K562 (cell line): ENCODE results near the gene YWHAB. TPM values are rescaled to one million over a fixed set of nuclear protein-coding genes. Genes with fewer than 3 reads are reported as not detected.
A peak's percentile ranks its signal among the peaks of the same experiment; 100 is the strongest.

Source experiments
- ATF1 ChIP-seq, 2 experiments: fragments of 450-650 bp in 1 of 2; IDR thresholded peaks; 2 replicates each; pipeline ENCODE4 v1.6.1; 2016; ENCODE audit warnings: missing compliant biosample characterization in 1 of 2, missing genetic modification characterization in 1 of 2
- ATF7 ChIP-seq: fragments of 450-650 bp; IDR thresholded peaks from 2 replicates; pipeline ENCODE4 v1.7.1; 2014; ENCODE audit warnings: mild to moderate bottlenecking, moderate library complexity
- CBX3 ChIP-seq, 2 experiments: IDR thresholded peaks; 1 replicate in 1 of 2; 2 replicates in 1 of 2; pipeline ENCODE4 v1.6.1; 2012; ENCODE audit warnings: inconsistent platforms in 2 of 2, low read length in 2 of 2, borderline replicate concordance in 1 of 2, control low read depth in 1 of 2
- CREB1 ChIP-seq, 2 experiments: sonication (generic) in 1 of 2; formaldehyde crosslinking in 1 of 2; IDR thresholded peaks; 2 replicates each; pipeline versions ENCODE4 v1.6.1 to v1.8.0; 2012 to 2022; ENCODE audit warnings: inconsistent platforms in 1 of 2, mild to moderate bottlenecking in 1 of 2, missing genetic modification reagents in 1 of 2, moderate library complexity in 1 of 2
- CSDE1 ChIP-seq, 2 experiments: fragments of 450-650 bp; IDR thresholded peaks; 2 replicates each; pipeline ENCODE4 v1.6.1; 2016; ENCODE audit warnings: mild to moderate bottlenecking in 1 of 2
- ELF1 ChIP-seq: fragments of 200-800 bp; sonication (Bioruptor generic); IDR thresholded peaks from 2 replicates; pipeline ENCODE4 v1.6.1; 2016; ENCODE audit warnings: missing genetic modification characterization, missing compliant biosample characterization
- HLTF ChIP-seq: fragments of 450-650 bp; IDR thresholded peaks from 2 replicates; pipeline ENCODE4 v1.6.1; 2016
- HOXB6 ChIP-seq: fragments of 250-450 bp; sonication (Bioruptor Pico); IDR thresholded peaks from 2 replicates; pipeline ENCODE4 v1.5.1; 2022; ENCODE audit warnings: mild to moderate bottlenecking, borderline replicate concordance
- MAFK ChIP-seq: IDR thresholded peaks from 2 replicates; pipeline ENCODE4 v1.6.1; 2011; ENCODE audit warnings: low read length, improper control_type of control experiment
- NR2C1 ChIP-seq, 2 experiments: fragments of 450-650 bp; IDR thresholded peaks; 2 replicates each; pipeline ENCODE4 v1.6.1; 2017; ENCODE audit warnings: mild to moderate bottlenecking in 2 of 2, antibody characterized with exemption in 1 of 2, inconsistent platforms in 1 of 2, missing compliant biosample characterization in 1 of 2, missing genetic modification characterization in 1 of 2
- POLR2H ChIP-seq: IDR thresholded peaks from 2 replicates; pipeline ENCODE4 v1.6.1; 2016; ENCODE audit warnings: missing genetic modification characterization, low read depth, mild to moderate bottlenecking, control low read depth, missing compliant biosample characterization, moderate library complexity
- RBM22 ChIP-seq: fragments of 200-400 bp; formaldehyde crosslinking; IDR thresholded peaks from 2 replicates; pipeline ENCODE4 v1.6.1; 2018; ENCODE audit warnings: low read length, low read depth; ENCODE audit not compliant: poor library complexity, severe bottlenecking
- SIRT6 ChIP-seq: IDR thresholded peaks from one replicate; pipeline ENCODE4 v1.6.1; 2012; ENCODE audit warnings: low read depth, mild to moderate bottlenecking, control low read depth, inconsistent platforms, low read length, moderate library complexity
- SPI1 ChIP-seq: IDR thresholded peaks from 2 replicates; pipeline ENCODE4 v1.6.1; 2011; ENCODE audit warnings: low read depth, low read length, control low read depth, borderline replicate concordance
- ZNF282 ChIP-seq: sonication (generic); formaldehyde crosslinking; IDR thresholded peaks from 2 replicates; pipeline ENCODE4 v1.8.1; 2023; ENCODE audit warnings: missing genetic modification reagents
- ZNF766 ChIP-seq: fragments of 200-800 bp; sonication (Bioruptor generic); conservative IDR thresholded peaks from 2 replicates; pipeline ENCODE4 v1.6.1; 2016; ENCODE audit warnings: missing genetic modification characterization, missing compliant biosample characterization
- polyA plus RNA-seq, 8 experiments: library from polyadenylated mRNA; depleted of rRNA in 4 of 8; stranded (reverse) in 5 of 8; unstranded in 3 of 8; fragments of >200 nt; fragmentation: Nextera tagmentation in 2 of 8; fragmentation: Illumina TruSeq in 1 of 8; extraction: Ambion mirVana in 2 of 8; extraction: Trizol in 1 of 8; gene quantifications; 2 replicates each; pipeline versions ENCODE4 v1.2.1 to v1.2.3, GENCODE V29; 2011 to 2014; ENCODE audit warnings: inconsistent platforms in 1 of 8, missing spikeins in 1 of 8
- total RNA-seq, 7 experiments: library from RNA; depleted of rRNA in 6 of 7; stranded (reverse); fragments of >200 nt in 6 of 7; fragmentation: Illumina TruSeq in 2 of 7; extraction: Trizol in 2 of 7; gene quantifications; 2 replicates each; pipeline versions ENCODE4 v1.2.1 to v1.2.3, GENCODE V29; 2011 to 2021; ENCODE audit warnings: low replicate concordance in 1 of 7
- TF ChIP-seq, protein P1 (sequence below): fragments of 450-650 bp; conservative IDR thresholded peaks from 2 replicates; pipeline ENCODE4 v1.6.1; 2016; ENCODE audit warnings: missing genetic modification characterization, low read depth, mild to moderate bottlenecking, missing compliant biosample characterization, moderate library complexity
- TF ChIP-seq, protein P2 (sequence below), 2 experiments: fragments of 450-650 bp in 1 of 2; sonication (generic) in 1 of 2; formaldehyde crosslinking; conservative IDR thresholded peaks; 2 replicates each; pipeline versions ENCODE4 v1.4.0 to v1.8.1; 2020 to 2022; ENCODE audit warnings: mild to moderate bottlenecking in 1 of 2, missing genetic modification reagents in 1 of 2
- TF ChIP-seq, protein P3 (sequence below): sonication (generic); formaldehyde crosslinking; IDR thresholded peaks from 2 replicates; pipeline ENCODE4 v1.8.0; 2022; ENCODE audit warnings: mild to moderate bottlenecking, missing genetic modification reagents
- TF ChIP-seq, protein P4 (sequence below): fragments of 250-450 bp; sonication (Bioruptor Pico); IDR thresholded peaks from 2 replicates; pipeline ENCODE4 v1.5.0; 2021
- TF ChIP-seq, protein P5 (sequence below): fragments of 250-450 bp; sonication (Bioruptor Pico); IDR thresholded peaks from 2 replicates; pipeline ENCODE4 v1.4.0; 2020; ENCODE audit warnings: mild to moderate bottlenecking, moderate library complexity

YWHAB gene
- total and polyA plus RNA-seq, 9 of the 15 experiments (the other 6 are each of a cell fraction or from before 2014, with no cell fraction given) = 60.6 to 185 (median 96.1) TPM

GRCh38 chr20:44856856-44857448, 28.6 kb upstream of the YWHAB start (continued):
- no peak for TF ChIP-seq ATF1 (CRISPR knock-in tag; IDR thresholded peaks at IDR 0.05)
- TF ChIP-seq ATF1 (tag; IDR thresholded peaks at IDR 0.05) = no peak
- TF ChIP-seq ZNF766 = 0 out of 2 replicates have a peak, but pooled peaks have one; percentile 31
- no peak; the same call in 1 of the 2 replicates for TF ChIP-seq NR2C1 (IDR thresholded peaks at IDR 0.05)
- TF ChIP-seq NR2C1 (tag; IDR thresholded peaks at IDR 0.05) = no peak
- peak; percentile 27; the same call in 1 of the 2 replicates for TF ChIP-seq ELF1 (tag)
- TF ChIP-seq SPI1 = peak; percentile 42; the same call in 1 of the 2 replicates
- TF ChIP-seq, protein P1, sequence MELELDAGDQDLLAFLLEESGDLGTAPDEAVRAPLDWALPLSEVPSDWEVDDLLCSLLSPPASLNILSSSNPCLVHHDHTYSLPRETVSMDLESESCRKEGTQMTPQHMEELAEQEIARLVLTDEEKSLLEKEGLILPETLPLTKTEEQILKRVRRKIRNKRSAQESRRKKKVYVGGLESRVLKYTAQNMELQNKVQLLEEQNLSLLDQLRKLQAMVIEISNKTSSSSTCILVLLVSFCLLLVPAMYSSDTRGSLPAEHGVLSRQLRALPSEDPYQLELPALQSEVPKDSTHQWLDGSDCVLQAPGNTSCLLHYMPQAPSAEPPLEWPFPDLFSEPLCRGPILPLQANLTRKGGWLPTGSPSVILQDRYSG (tag) = no peak
- no peak for TF ChIP-seq HOXB6 (CRISPR knock-in tag)
- no peak for TF ChIP-seq ZNF282 (CRISPR knock-in tag)
- TF ChIP-seq HLTF = no peak
- TF ChIP-seq, protein P2, sequence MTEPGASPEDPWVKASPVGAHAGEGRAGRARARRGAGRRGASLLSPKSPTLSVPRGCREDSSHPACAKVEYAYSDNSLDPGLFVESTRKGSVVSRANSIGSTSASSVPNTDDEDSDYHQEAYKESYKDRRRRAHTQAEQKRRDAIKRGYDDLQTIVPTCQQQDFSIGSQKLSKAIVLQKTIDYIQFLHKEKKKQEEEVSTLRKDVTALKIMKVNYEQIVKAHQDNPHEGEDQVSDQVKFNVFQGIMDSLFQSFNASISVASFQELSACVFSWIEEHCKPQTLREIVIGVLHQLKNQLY (CRISPR knock-in tag; conservative IDR thresholded peaks at IDR 0.05) = no peak
- peak; percentile 66 for TF ChIP-seq POLR2H
- no peak for TF ChIP-seq MAFK
- TF ChIP-seq, protein P3, sequence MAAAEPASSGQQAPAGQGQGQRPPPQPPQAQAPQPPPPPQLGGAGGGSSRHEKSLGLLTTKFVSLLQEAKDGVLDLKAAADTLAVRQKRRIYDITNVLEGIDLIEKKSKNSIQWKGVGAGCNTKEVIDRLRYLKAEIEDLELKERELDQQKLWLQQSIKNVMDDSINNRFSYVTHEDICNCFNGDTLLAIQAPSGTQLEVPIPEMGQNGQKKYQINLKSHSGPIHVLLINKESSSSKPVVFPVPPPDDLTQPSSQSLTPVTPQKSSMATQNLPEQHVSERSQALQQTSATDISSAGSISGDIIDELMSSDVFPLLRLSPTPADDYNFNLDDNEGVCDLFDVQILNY (CRISPR knock-in tag) = no peak
- TF ChIP-seq CREB1 (IDR thresholded peaks at IDR 0.05) = no peak
- no peak for TF ChIP-seq CREB1 (CRISPR knock-in tag; IDR thresholded peaks at IDR 0.05)
- no peak for TF ChIP-seq CBX3 (IDR thresholded peaks at IDR 0.05; ENCODE audit: borderline replicate concordance in 1 of 2, low read length in 2 of 2)
- no peak for TF ChIP-seq CSDE1 (IDR thresholded peaks at IDR 0.05)
- TF ChIP-seq SIRT6 = no peak
- TF ChIP-seq ATF7 = no peak
- TF ChIP-seq, protein P4, sequence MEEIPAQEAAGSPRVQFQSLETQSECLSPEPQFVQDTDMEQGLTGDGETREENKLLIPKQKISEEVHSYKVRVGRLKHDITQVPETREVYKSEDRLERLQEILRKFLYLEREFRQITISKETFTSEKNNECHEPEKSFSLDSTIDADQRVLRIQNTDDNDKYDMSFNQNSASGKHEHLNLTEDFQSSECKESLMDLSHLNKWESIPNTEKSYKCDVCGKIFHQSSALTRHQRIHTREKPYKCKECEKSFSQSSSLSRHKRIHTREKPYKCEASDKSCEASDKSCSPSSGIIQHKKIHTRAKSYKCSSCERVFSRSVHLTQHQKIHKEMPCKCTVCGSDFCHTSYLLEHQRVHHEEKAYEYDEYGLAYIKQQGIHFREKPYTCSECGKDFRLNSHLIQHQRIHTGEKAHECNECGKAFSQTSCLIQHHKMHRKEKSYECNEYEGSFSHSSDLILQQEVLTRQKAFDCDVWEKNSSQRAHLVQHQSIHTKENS (CRISPR knock-in tag) = no peak
- TF ChIP-seq RBM22 = no peak
- TF ChIP-seq, protein P5, sequence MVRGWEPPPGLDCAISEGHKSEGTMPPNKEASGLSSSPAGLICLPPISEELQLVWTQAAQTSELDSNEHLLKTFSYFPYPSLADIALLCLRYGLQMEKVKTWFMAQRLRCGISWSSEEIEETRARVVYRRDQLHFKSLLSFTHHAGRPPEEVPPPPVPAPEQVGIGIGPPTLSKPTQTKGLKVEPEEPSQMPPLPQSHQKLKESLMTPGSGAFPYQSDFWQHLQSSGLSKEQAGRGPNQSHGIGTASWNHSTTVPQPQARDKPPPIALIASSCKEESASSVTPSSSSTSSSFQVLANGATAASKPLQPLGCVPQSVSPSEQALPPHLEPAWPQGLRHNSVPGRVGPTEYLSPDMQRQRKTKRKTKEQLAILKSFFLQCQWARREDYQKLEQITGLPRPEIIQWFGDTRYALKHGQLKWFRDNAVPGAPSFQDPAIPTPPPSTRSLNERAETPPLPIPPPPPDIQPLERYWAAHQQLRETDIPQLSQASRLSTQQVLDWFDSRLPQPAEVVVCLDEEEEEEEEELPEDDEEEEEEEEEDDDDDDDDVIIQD (CRISPR knock-in tag) = no peak
